T-cell (primary cell): ENCODE data around the gene SPSB4. TPM values are rescaled to one million over a fixed set of nuclear protein-coding genes. Genes with fewer than 3 reads are reported as not detected.
"Not testable (repeated sequence)": the region's sequence is repeated elsewhere in the genome, so short reads cannot be mapped to it uniquely, and the experiment has no call there.

Experiments
- ATAC-seq, 4 experiments: fragments of 200-7000 bp in 3 of 4; fragments of 150-1000 bp in 1 of 4; cut with Tn5 transposase; replicated peaks in 1 of 4; 1 replicate in 3 of 4; 2 replicates in 1 of 4; pipeline ENCODE4 v1.10.0; 2021; ENCODE audit warnings: moderate library complexity in 3 of 4, mild to moderate bottlenecking in 2 of 4, moderate number of reproducible peaks in 1 of 4
- CTCF ChIA-PET, 2 donors: fragments of 300-600 bp; sonication (Branson Sonifier 250); formaldehyde crosslinking; loops; one replicate each; lab custom pipeline; 2022; ENCODE audit warnings: antibody characterized with exemption in 2 of 2; lab: Charles Lee
- POLR2A ChIA-PET, 2 donors: fragments of 300-600 bp; sonication (Branson Sonifier 250); formaldehyde crosslinking; loops; one replicate each; lab custom pipeline; 2022; ENCODE audit warnings: antibody characterized with exemption in 2 of 2; lab: Charles Lee
- DNase-seq, 35 experiments: peaks; one replicate each; pipeline versions ENCODE4 v3.0.0 to v3.0.0-alpha.2; 2013 to 2023
- H3K27ac ChIP-seq: one replicate; pipeline ENCODE4 v1.5.1; 2013; ENCODE audit warnings: low read length
- H3K27me3 ChIP-seq, 2 experiments: replicated peaks in 1 of 2; 1 replicate in 1 of 2; 2 replicates in 1 of 2; pipeline versions ENCODE4 v1.6.1 to v1.7.0; 2013; ENCODE audit warnings: low read length in 1 of 2, mixed read lengths in 1 of 2; ENCODE audit not compliant: control insufficient read depth in 2 of 2, insufficient read depth in 2 of 2; ENCODE audit errors: extremely low read depth in 1 of 2
- H3K36me3 ChIP-seq, 2 donors: 1 replicate in 1 of 2; 2 replicates in 1 of 2; pipeline versions ENCODE4 v1.6.1 to v1.7.0; 2013; ENCODE audit warnings: low read length in 1 of 2; ENCODE audit not compliant: control insufficient read depth in 2 of 2, insufficient read depth in 1 of 2; ENCODE audit errors: extremely low read depth in 1 of 2
- H3K4me1 ChIP-seq, 2 experiments: 1 replicate in 1 of 2; 2 replicates in 1 of 2; pipeline versions ENCODE4 v1.6.1 to v1.7.0; 2013; ENCODE audit warnings: low read length in 2 of 2, mixed read lengths in 1 of 2; ENCODE audit not compliant: insufficient read depth in 2 of 2, control insufficient read depth in 1 of 2; ENCODE audit errors: extremely low read depth in 1 of 2
- H3K4me3 ChIP-seq, 2 donors: 1 replicate in 1 of 2; 2 replicates in 1 of 2; pipeline versions ENCODE4 v1.5.1 to v1.7.0; 2013; ENCODE audit warnings: mild to moderate bottlenecking in 2 of 2, low read length in 1 of 2, moderate library complexity in 1 of 2; ENCODE audit not compliant: control insufficient read depth in 1 of 2; ENCODE audit errors: extremely low read depth in 1 of 2
- H3K9me3 ChIP-seq: 2 replicates; pipeline ENCODE4 v1.7.0; 2013
- H3K27ac Mint-ChIP-seq, 2 donors: one replicate each; pipeline ENCODE4 v1.8.0; 2020 to 2021; ENCODE audit warnings: mild to moderate bottlenecking in 2 of 2, mixed read lengths in 2 of 2
- H3K27me3 Mint-ChIP-seq, 2 donors: one replicate each; pipeline ENCODE4 v1.8.0; 2021 to 2022; ENCODE audit warnings: mixed read lengths in 2 of 2
- H3K36me3 Mint-ChIP-seq: one replicate; pipeline ENCODE4 v1.8.0; 2021; ENCODE audit warnings: mixed read lengths
- H3K4me1 Mint-ChIP-seq, 3 donors: one replicate each; pipeline ENCODE4 v1.8.0; 2020 to 2022; ENCODE audit warnings: mixed read lengths in 3 of 3, mild to moderate bottlenecking in 1 of 3
- H3K4me3 Mint-ChIP-seq, 3 donors: one replicate each; pipeline ENCODE4 v1.8.0; 2020 to 2022; ENCODE audit warnings: mild to moderate bottlenecking in 3 of 3, mixed read lengths in 3 of 3, moderate library complexity in 3 of 3
- H3K9me3 Mint-ChIP-seq, 3 donors: one replicate each; pipeline ENCODE4 v1.8.0; 2020 to 2022; ENCODE audit warnings: mixed read lengths in 3 of 3
- WGBS: methylation state at CpG from one replicate; pipeline ENCODE4 v1.1.5; 2013; ENCODE audit warnings: missing lambda C conversion rate; ENCODE audit not compliant: insufficient coverage; 5-methylcytosine and 5-hydroxymethylcytosine counted together
- total RNA-seq, 35 experiments: library from RNA in 6 of 35; stranded (reverse) in 6 of 35; fragments of 120-200 nt in 1 of 35; gene quantifications; one replicate each; pipeline versions ENCODE4 v1.2.1 to v1.2.4 and lab custom pipeline; 2013 to 2026

SPSB4 gene
- total RNA-seq, 5 donors from 2014 or later (not counting 1 experiment from before 2014, with no cell fraction given), result not detected

DNA sequence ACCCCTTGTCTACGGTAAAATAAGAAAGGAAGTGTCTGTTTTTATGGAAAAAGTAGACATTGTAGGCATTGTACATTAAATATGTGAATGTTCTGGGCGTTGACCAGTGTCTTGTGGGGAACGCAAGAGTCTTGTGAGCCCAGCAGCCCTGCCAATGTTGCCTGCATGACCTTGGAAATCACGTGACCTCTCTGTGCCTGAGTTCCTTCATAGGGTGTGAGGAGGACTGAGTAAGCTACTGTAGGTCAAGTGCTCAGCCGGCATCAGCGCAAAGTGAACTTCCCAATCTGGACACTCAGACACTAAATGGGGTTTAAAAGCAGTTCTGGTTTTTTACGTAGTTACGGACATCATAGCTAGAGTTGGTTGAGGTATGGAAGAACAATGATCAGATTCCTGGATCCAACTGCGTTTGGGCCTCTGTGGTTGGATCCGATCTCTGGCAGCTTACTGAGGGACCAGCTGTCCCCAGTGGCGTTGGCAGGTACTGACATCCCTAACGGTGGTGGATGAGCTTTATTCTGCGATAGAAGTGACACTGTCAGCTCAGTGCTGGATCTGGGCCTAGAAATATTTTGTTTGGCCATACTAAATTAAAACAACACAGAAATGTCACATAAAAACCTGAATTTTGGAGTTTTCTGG lies 63.8 kb downstream of the SPSB4 start:
- Mint-ChIP-seq H3K4me1 (no peaks in the 10 kb centered on the region), H3K36me3 (no peaks in the 10 kb centered on the region), H3K27me3 (peaks cover under 1 to 7% of the 10 kb centered on the region in 2 donors), H3K4me3 (no peak overlapping the region), H3K27ac (no peak overlapping the region), H3K9me3 (no peaks in the 10 kb centered on the region)
- 91% methylated on average over 7 of the region's 13 CpGs for WGBS
- no peak for ATAC-seq
- H3K4me1 ChIP-seq, result no peaks in the 10 kb centered on the region
- POLR2A ChIA-PET, result interaction anchor here in 1 of 2 donors (0.5 kb wide), 1 partner anchor 228 kb away, joined by 4 read pairs; no protein-coding TSS in a partner anchor
- DNase-seq, result no peak
- peaks cover 0 to 8% of the 10 kb centered on the region in 2 experiments for H3K27me3 ChIP-seq
- H3K36me3 ChIP-seq, result no peaks in the 10 kb centered on the region
- H3K4me3 ChIP-seq, result no peak overlapping the region
- H3K27ac ChIP-seq, result no peak overlapping the region
- CTCF ChIA-PET, result interaction anchor here (0.6 to 2.2 kb wide), 3 partner anchors 9 to 161 kb away, joined by 5 to 10 read pairs (median 7); no protein-coding TSS in a partner anchor
- H3K9me3 ChIP-seq, result no peaks in the 10 kb centered on the region

DNA sequence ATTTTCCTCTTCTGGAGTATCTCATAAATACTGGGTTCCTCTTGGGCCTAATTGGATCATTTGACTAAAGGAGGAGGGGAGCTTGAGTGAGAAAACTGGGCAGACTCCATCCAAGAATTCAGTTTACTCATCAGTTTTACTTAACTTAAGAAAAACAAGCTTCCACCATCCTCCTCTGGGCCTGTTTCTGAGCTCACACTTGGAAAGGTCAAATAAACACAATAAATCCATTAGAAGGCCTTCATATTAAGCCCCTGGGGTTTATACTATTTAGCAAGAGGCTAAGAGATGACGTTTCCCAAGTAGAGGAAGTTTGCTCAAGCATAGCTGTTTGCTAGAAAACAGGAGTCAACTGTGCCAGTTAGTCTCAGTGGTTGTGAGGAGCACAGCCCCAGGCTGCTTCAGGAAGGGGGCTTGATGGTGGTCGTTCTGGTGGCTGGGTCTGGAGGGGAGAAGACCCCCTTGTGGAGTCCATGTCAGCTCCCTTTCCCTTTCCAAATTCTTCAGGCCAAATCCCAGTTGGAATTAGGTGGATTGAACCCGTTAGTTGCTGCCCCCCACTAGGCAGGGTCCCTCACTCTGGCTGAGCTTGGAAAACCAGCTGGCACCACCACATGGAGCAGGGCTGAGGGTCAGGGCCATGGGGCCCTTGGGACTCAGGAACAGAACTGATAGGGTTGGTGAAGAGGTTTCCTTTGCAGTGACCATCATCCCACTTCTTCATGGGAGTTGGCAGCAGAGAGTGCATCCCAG lies 64.8 kb downstream of the SPSB4 start:
- H3K4me3 ChIP-seq, result no peak overlapping the region
- ChIA-PET CTCF (interaction anchor here (0.6 to 2.2 kb wide), 5 partner anchors 10 to 163 kb away, joined by 3 to 10 read pairs (median 5); no protein-coding TSS in a partner anchor), POLR2A (no interaction called here)
- peaks cover 5 to 11% of the 10 kb centered on the region in 2 donors for H3K27me3 Mint-ChIP-seq
- peaks cover 0 to 7% of the 10 kb centered on the region in 2 experiments for H3K27me3 ChIP-seq
- no peaks in the 10 kb centered on the region for H3K36me3 ChIP-seq
- 20% methylated on average over 1 of the region's 3 CpGs for WGBS
- no peak overlapping the region for H3K27ac Mint-ChIP-seq
- DNase-seq (no peak), ATAC-seq (no peak)
- H3K9me3 ChIP-seq, result no peaks in the 10 kb centered on the region
- H3K9me3 Mint-ChIP-seq, result no peaks in the 10 kb centered on the region
- H3K4me3 Mint-ChIP-seq, result no peak overlapping the region
- H3K4me1 ChIP-seq, result no peaks in the 10 kb centered on the region
- no peak overlapping the region for H3K27ac ChIP-seq
- H3K36me3 Mint-ChIP-seq, result no peaks in the 10 kb centered on the region
- no peaks in the 10 kb centered on the region for H3K4me1 Mint-ChIP-seq

DNA sequence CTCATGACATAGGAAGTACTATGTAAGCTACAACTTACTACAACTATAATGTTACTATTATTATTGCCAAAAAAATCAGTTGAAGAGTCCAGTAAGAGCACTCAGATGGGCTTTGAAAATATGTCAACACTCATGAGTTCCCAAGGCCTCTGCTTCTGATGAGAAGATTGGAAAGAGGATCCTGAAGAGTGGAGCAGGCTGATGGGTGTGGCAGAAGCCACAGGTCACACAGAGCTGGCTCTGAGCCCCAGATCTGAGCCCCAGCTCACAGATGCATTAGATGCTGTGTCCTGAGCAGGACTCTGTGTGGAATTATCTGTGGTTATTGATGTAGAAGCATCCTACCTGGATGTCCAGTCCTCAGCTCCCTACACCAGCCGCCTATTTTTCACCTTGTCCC lies 65.6 kb downstream of the SPSB4 start:
- ChIA-PET POLR2A (no interaction called here), CTCF (interaction anchor here (1.7 to 2.2 kb wide), 2 partner anchors 11 to 13 kb away, joined by 4 to 10 read pairs; no protein-coding TSS in a partner anchor)
- no peaks in the 10 kb centered on the region for H3K9me3 Mint-ChIP-seq
- H3K36me3 ChIP-seq, result no peaks in the 10 kb centered on the region
- H3K4me3 ChIP-seq, result no peak overlapping the region
- H3K4me1 ChIP-seq, result no peaks in the 10 kb centered on the region
- H3K9me3 ChIP-seq, result no peaks in the 10 kb centered on the region
- H3K4me3 Mint-ChIP-seq, result no peak overlapping the region
- H3K27ac Mint-ChIP-seq, result no peak overlapping the region
- no peaks in the 10 kb centered on the region for H3K4me1 Mint-ChIP-seq
- no peak overlapping the region for H3K27ac ChIP-seq
- WGBS, result no CpG with 5 or more reads among the region's 1 CpG
- ATAC-seq (no peak), DNase-seq (no peak)
- peaks cover 0 to 6% of the 10 kb centered on the region in 2 experiments for H3K27me3 ChIP-seq
- H3K36me3 Mint-ChIP-seq, result no peaks in the 10 kb centered on the region
- H3K27me3 Mint-ChIP-seq, result peaks cover 5 to 12% of the 10 kb centered on the region in 2 donors

DNA sequence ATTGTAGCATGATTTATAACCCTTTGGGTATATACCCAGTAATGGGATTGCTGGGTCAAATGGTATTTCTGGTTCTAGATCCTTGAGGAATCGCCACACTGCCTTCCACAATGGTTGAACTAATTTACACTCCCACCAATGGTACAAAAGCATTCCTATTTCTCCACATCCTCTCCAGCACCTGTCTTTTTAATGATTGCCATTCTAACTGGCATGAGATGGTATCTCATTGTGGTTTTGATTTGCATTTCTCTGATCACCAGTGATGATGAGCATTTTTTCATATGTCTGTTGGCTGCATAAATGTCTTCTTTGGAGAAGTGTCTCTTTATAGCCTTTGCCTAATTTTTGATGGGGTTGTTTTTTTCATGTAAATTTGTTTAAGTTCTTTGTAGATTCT lies 66.8 kb downstream of the SPSB4 start:
- POLR2A ChIA-PET, H3K4me3 Mint-ChIP-seq, H3K9me3 Mint-ChIP-seq, H3K4me1 ChIP-seq, H3K27ac Mint-ChIP-seq, CTCF ChIA-PET, H3K4me1 Mint-ChIP-seq, DNase-seq, ATAC-seq, H3K36me3 Mint-ChIP-seq, H3K9me3 ChIP-seq, H3K27ac ChIP-seq, H3K4me3 ChIP-seq, H3K36me3 ChIP-seq: not testable (repeated sequence)
- WGBS, result no CpG with 5 or more reads among the region's 1 CpG
- H3K27me3 ChIP-seq, result peaks cover 0 to 11% of the 10 kb centered on the region in 2 experiments
- peaks cover 5 to 12% of the 10 kb centered on the region in 2 donors for H3K27me3 Mint-ChIP-seq

DNA sequence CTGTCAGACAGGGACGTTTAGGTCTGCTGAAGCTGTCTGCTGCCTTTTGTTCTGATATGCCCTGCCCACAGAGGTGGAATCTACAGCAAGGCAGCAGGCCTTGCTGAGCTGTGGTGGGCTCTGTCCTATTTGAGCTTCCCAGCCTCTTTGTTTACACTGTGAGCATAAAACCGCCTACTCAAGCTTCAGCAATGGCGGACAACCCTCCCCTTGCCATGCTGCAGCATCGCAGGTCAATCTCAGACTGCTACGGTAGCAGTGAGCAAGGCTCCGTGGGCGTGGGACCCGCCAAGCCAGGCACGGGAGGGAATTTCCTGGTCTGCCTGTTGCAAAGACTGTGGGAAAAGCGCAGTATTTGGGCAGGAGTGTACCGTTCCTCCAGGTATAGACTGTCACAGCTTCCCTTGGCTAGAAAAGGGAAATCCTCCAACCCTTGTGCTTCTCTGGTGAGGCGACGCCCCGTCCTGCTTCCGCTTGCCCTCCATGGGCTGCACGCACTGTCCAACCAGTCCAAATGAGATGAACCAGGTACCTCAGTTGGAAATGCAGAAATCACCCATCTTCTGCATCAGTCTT lies 71.4 kb downstream of the SPSB4 start:
- Mint-ChIP-seq H3K27ac (no peak overlapping the region), H3K4me3 (no peak overlapping the region), H3K27me3 (peaks cover 13 to 36% of the 10 kb centered on the region in 2 donors), H3K9me3 (no peaks in the 10 kb centered on the region), H3K4me1 (no peaks in the 10 kb centered on the region), H3K36me3 (no peaks in the 10 kb centered on the region)
- DNase-seq (no peak), ATAC-seq (no peak)
- ChIA-PET POLR2A (no interaction called here), CTCF (no interaction called here)
- 83% methylated on average over 16 of the region's 16 CpGs for WGBS
- Histone ChIP-seq H3K4me3 (no peak overlapping the region), H3K27me3 (peaks cover 0 to 27% of the 10 kb centered on the region in 2 experiments), H3K27ac (no peak overlapping the region), H3K9me3 (no peaks in the 10 kb centered on the region), H3K4me1 (no peaks in the 10 kb centered on the region), H3K36me3 (no peaks in the 10 kb centered on the region)

GRCh38 chr3:141123677-141124410 lies 72.7 kb downstream of the SPSB4 start:
- no peaks in the 10 kb centered on the region for H3K4me1 ChIP-seq
- 40% methylated on average over 1 of the region's 4 CpGs for WGBS
- Mint-ChIP-seq H3K27me3 (peaks cover 13 to 36% of the 10 kb centered on the region in 2 donors), H3K27ac (no peak overlapping the region), H3K4me3 (no peak overlapping the region), H3K36me3 (no peaks in the 10 kb centered on the region), H3K4me1 (no peaks in the 10 kb centered on the region), H3K9me3 (no peaks in the 10 kb centered on the region)
- no peak overlapping the region for H3K27ac ChIP-seq
- H3K9me3 ChIP-seq, result no peaks in the 10 kb centered on the region
- peaks cover 0 to 38% of the 10 kb centered on the region in 2 experiments for H3K27me3 ChIP-seq
- H3K36me3 ChIP-seq, result no peaks in the 10 kb centered on the region
- DNase-seq, result no peak
- CTCF ChIA-PET, result no interaction called here
- H3K4me3 ChIP-seq, result no peak overlapping the region
- ATAC-seq, result no peak
- POLR2A ChIA-PET, result no interaction called here
